GF-D8 (cell line): ENCODE data around the gene PTPRN2.
"Not testable (repeated sequence)": the region's sequence is repeated elsewhere in the genome, so short reads cannot be mapped to it uniquely, and the experiment has no call there.

Experiments used
- DNase-seq: peaks from one replicate; lab custom pipeline; 2025; lab: John Stamatoyannopoulos, UW

Gene PTPRN2

DNA sequence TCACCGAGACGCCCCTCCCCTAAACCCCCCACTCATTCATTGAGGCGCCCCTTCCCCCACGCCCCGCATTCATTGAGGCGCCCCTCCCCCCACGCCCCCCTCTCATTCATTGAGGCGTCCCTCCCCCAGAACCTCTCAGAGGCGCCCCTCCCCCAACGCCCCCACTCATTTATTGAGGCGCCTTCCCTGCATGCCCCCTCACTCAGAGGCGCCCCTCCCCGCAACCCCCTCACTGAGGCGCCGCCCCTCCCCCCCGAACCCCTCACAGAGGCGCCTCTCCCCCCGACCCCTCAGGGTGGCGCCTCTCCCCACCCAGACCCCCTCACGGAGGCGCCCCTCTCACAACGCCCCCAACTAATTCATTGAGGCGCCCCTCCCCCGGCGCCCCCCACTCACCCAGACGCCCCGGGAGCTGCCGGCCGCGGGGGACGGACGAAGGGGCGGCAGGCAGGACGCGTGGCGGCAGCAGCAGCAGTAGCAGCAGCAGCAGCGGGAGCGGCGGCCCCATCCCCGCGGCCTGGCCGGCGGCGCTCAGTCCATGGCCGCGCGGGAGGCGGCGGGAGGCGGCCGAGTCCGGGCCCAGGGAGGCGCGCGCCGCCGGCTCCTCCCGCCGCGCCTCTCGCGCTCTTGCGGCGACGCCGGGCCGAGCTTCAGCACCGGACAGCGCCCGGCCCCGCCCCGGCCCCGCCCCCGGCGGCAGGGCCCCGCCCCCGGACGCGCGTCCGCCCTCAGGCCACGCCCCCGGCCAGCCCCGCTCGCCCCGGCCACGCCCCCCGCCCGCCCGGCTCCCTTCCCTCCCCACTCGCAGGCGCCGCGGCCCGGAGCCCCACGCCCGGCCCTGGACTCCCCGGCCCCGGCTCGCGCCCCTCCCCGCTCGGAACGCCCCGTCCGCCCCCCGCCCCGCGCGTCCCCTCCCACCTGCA, at the start of gene PTPRN2:
PTPRN2 (minus strand) TSS at position 662 of the 923 bp plus-strand sequence.
- DNase-seq = no peak

DNA sequence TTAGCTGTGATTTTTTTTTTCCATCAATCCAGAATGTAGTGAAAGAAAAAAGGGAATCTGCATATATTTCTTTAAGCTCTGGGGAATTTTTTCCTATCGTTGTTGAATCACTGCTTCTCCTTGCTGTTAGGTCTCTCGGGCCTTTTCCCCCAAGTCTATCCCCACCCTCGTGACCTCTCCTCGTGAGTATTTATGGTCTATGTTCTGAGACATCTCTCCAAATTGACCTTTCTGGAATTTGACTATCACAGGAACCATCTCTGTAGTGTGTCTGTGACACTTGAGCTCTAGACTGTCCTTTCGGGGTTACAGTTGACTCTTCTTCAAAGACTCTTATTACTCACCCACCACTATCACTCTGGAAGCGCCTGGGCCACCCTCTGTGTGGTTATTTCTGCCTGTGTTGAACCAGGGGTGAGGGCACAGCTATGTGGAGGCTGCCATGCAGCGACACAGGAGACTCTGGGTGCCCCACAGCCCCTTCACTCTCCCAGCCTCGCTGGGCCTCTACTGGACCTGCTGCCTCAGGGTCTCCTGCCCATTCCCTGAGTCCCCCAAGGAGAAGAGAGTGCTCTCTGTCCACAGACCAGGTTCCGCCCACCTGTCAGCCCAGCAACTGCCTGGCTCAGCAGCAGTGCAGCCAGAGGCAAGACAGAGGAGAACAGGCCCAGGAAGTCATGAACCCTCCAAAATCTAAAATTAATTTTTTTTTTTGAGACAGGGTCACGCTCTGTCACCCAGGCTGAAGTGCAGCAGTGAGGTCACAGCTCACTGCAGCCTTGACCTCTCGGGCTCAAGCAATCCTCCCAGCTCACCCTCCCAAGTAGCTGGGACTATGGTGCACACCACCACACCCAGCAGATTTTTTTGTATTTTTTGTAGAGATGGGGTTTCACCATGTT, 45.7 kb upstream of the PTPRN2 start:
- DNase-seq = no peak

DNA sequence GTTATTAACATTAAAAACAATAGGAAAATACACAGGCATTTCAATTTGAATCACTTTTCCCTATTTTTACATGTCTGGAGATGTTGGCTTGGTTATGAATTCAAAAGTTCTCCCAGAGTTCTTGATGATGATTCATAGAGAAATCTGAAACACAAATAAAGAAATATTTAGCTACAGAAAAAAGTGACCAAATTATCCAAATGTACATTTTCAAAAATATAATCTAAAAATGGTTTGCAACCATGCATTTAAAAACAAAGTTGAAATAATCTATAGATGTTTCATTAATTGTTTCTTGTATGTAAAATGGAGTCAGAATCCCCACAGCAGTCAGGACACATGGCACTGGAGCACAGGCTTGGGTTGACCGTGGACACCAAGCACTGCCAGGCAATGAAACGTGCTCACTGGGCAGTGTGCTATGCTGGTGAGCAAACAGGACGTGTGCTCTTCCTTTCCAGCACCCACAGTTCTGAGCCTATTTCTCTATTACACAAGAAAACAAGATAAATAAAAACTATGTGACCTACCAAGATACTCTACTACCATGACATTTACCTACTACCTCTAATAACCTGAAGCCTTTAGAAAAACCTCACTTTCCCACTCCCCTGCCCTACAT, 44.1 kb upstream of the PTPRN2 start:
- no peak for DNase-seq

DNA sequence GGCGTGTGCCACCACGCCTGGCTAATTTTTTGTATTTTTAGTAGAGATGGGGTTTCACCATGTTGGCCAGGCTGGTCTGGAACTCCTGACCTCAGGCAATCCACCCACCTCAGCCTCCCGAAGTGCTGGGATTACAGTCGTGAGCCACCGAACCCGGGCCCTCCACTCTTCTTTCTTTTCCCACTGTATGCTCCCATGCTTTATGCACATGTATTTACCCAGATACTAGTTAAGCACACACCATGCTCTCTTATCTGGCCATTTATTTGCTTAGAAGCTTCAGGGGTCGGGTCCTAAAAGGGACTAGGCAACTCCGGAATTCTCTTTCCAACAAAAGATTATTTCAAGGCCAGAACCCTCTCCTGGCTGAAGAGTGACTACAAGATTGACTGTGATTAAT, 38.7 kb upstream of the PTPRN2 start:
- not testable (repeated sequence) for DNase-seq

DNA sequence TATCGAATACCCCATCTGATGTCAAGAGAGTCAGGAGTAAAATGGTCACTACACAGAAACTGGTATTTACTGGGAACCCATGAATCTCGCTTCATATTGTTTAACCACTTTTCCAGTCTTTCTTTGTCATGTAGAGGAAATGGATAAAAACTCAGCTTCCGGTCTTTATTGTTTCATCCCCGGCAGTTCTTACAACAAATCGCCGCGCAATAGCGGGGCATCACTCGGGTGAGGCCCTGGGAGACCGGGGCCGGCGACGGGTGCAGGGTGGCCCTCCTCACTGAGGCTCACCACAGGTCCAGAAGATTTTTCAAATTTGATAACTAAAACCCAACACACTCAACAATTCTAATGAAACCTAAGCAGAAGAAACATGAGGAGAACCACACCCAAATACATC, 35.6 kb upstream of the PTPRN2 start:
- no peak for DNase-seq

DNA sequence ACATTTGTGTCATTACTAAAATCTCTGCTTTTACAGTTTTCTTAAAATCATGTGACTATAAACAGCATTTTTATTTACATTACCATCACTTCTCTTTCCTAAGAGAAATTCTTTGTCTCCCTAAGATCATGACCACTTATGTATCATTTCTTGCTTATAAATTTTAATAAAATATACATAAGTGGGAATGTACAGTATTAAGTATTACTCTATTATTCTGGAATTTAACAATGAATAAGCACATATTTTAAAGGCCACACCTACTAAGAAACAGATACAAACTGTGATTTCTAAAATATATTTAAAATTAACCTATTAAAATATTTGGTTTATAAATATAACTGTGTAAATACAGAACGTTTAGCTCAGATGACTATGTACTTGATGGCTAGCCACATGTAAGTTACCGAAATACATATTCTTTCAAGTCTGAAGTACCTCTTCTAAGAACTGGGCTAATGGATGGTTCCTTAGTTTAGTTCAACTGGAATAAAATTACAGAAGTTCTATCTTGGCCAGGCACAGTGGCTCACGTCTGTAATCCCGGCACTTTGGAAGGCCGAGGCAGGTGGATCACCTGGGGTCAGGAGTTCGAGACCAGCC, 33.3 kb upstream of the PTPRN2 start:
- DNase-seq = no peak

DNA sequence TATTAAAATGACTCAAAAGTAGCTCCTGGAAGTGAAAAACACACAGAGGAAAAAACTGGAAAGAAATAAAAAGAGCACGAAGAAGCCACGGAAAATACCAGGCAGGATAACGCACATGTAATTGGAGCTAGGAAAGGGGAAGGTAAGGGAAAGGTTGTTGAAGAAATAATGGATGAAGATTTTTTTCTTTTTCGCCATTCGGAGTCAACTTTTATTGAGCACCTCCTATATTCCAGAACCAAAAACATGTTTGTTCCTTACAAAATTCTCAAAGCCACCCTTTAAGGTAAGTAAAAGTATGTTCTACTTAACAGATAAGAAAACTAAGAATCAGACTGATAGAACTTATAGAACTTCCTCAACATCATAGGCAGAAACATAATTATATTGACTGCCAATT, 32.8 kb upstream of the PTPRN2 start:
- DNase-seq = no peak

DNA sequence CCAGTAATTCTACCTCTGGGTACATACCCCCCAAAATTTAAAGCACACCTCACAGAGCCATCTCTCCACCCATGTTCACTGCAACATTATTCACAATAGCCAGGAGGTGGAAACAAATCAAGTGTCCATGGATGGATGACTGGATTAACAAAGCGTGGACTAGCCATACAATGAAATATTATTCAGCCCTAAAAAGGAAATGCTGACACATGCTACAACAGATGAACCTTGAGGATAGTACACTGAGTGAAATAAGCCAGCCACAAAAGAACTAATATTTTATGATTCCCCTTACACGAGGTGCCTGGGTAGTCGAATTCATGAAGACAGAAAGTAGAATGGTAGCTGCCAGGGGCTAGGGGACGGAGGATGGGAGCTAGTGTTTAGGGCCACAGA, 31.1 kb upstream of the PTPRN2 start:
- no peak for DNase-seq

DNA sequence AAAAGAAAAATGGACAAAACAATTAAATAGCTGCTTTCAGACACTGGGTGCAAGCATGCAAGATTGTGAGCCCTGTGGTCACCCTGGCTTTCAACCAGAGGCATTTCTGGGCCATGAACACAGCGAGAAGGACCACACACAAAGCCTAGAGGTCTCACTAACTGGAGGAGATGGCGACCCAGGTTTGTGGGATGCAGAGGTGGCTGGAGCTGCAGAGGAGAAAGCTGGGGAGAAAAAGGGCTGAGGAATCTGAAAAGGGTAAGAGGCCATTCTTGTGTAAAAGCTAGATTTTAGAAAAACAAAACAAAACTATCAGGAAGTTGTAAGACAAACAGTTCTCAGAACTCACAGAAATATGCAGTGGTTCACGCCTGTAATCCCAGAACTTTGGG, 30.1 kb upstream of the PTPRN2 start:
- no peak for DNase-seq

DNA sequence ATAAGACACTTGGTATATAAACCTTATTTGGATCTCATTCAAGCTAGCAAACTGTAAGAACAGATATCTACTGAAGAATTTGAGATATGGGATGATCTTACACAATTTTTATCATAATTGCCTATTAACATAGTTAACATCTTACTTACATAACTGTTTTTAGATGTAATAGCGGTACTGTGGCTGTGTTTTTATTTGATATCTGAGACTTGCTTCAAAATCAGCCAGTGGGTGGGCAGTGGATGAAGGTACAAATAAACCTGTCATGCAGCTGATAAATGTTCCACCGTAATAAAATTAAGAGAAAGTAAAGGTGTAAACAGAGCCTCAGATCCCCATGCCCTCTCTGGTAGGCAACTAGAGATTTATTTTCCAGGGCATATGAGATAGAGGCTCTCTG, 28.4 kb upstream of the PTPRN2 start:
- DNase-seq = no peak

DNA sequence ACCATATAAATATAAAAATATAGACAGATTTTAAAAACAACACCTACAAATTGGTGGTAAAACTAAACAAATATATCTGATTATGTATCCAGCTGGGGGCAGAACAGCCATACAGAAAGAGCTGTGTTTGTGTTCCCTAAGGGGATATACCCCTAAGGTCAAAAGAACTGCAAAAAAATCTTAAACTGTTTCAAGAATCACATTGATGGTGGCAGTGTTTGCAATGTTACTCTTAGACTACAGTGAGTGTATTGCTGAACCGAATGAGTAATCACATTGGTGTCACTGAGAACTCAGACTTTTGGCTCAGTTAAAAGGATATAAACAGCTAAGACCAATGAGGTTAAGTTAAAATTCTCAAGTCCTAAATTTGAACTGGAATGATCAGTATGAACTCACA, 27.1 kb upstream of the PTPRN2 start:
- no peak for DNase-seq

DNA sequence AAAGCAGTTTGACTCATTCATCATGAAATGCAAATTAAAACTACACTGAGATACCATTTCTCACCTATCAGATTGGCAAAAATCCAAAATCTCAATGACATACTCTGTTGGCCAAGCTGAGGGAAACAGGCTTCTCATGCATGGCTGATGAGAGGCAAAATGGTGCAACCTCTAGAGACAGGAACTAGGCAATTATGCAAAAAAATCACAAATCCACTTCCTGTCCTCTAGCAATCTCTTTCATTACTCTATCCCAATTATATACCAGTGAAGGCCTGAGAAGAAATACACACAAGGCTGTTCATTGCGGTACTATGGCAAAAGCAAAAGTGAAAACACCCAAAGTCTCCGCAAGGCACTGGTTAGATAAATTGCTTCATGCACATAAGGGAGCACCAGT, 25.9 kb upstream of the PTPRN2 start:
- peak; percentile 64 for DNase-seq

DNA sequence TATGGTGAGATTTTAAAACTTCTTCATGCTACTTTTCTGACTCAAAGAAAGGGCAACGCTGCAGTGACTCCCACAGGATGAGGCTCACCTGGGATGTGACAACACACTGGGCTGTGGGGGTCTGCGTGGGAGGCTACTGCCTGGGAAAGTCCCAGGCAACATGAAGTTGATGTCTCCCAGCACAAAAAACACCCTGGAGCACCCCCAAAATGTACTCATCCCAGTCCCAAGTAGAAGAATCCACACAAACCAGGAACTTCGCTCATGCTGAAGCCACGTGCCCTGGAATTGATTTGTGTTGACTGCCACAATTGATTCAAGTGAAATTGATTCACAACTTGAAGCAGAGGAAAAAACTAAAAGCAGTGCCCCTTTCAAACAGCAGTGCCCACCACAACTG, 24.9 kb upstream of the PTPRN2 start:
- DNase-seq = no peak

DNA sequence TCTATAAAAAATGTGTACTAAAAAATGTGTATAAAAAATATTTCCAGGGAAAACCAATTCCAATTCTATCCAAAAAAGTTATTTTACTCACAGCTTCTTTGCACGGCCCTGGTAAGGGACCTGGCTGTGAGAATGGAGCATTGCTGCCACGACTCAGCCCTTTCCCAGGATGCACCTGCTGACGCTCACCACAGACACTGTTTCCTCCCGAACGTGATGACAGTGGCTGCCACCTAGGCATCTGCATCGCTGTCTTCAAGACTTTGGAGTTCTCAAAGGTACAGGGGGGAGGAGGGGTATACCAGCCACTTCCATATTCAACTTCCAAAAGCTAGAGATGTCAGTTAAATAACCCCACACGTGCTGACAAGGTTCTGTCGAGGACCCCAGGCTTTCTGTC, 23.9 kb upstream of the PTPRN2 start:
- no peak for DNase-seq

DNA sequence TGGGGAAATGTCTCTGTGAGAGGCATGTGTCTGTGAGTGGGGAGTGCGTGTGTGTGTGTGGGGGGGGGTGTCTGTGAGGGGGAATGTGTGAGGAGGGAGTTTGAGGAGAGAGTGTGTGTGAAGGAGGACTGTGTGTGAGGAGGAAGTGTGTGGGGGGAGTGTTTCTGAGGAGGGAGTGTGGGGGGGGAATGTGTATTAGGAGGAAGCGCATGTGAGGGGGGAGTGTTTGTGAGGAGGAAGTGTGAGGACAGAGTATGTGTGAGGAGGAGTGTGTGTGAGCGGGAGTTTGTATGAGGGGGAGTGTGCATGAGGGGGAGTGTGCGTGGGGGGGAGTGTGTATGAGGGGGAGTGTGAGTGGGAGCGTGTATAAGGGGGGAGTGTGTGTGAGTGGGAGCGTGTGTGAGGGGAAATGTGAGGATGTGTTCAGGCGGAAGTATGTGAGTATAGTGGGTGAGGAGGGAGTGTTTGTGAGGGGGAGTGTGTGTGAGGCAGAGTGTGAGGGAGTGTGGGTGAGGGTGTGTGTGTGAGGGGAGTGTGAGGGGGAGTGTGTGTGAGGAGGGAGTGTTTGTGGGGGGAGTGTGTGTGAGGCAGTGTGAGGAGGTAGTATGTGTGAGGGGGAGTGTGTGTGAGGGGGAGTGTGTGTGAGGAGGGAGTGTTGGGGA, 21.8 kb upstream of the PTPRN2 start:
- no peak for DNase-seq

DNA sequence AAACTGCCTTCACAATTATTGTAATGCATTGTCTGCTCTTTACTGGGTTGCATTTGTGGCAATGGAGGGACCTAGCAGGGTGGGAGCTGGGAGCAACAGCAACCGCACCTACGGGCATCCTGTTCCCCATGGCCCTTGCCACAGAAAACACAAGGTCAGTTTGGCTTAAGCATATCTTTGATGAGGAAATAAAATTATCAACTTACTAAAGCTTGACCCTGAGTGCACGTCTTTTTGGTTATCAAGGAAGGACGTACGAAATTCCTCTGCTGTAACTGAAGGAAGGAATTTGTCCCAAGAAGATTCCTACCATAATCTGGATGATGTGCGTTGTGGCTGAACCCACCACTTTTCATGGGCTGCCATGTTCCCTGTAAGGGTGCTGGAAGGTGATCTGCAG, 19.9 kb upstream of the PTPRN2 start:
- no peak for DNase-seq

DNA sequence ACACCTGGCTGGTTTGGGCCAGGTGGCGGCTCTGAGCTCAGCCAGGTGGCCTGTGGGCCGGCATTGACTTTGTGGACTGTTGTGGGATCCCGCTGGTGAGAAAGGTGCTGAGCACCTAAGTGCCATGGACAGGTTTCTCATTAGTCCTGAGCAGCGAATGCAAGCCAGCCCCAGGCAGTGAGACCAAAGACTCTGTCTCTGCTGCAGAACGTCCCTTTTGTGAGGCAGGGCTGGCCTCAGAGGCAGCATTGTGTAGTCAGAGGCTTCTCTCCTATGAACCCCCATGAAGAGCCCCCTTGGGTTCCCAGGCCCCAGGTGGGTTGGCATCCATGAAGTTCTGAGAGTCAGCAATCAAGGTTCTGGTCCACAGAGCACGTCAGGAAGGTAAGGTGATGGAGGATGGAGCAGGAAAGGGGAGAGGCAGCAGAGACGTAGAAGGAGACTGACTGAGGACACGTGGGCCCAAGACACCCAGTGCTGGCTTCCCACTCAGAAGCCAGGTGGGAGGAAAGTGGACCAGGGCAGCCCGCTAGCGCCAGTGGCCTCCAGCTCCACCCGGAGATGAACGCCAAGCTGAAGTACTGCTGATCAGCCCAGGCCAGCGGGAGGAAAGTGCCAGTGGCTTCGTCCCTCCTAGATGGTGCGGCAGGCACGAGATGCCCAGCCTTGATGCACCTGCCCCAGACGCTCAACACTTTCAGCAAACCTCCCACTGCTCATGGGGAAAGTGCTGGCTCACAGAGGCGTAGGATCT, 19.2 kb upstream of the PTPRN2 start:
- no peak for DNase-seq

DNA sequence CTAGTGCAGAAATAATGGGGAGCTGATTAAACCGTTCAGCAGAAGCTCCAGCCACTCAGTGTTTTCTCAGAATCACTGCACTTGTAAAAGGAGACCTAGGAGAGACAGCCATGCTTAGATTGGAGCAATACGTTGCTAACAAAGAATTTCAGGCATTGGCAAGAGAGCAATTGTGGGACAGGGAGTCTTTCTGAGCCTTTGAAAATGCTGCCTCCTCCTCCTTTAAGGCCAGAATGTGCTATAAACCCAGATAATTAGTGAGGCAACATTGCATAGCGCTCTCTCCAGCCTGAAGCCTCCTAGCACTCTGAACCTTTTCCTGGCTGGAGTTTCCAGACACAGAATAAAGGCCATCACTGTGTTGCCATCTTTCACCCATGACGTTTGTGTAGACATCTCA, 18.5 kb upstream of the PTPRN2 start:
- no peak for DNase-seq

DNA sequence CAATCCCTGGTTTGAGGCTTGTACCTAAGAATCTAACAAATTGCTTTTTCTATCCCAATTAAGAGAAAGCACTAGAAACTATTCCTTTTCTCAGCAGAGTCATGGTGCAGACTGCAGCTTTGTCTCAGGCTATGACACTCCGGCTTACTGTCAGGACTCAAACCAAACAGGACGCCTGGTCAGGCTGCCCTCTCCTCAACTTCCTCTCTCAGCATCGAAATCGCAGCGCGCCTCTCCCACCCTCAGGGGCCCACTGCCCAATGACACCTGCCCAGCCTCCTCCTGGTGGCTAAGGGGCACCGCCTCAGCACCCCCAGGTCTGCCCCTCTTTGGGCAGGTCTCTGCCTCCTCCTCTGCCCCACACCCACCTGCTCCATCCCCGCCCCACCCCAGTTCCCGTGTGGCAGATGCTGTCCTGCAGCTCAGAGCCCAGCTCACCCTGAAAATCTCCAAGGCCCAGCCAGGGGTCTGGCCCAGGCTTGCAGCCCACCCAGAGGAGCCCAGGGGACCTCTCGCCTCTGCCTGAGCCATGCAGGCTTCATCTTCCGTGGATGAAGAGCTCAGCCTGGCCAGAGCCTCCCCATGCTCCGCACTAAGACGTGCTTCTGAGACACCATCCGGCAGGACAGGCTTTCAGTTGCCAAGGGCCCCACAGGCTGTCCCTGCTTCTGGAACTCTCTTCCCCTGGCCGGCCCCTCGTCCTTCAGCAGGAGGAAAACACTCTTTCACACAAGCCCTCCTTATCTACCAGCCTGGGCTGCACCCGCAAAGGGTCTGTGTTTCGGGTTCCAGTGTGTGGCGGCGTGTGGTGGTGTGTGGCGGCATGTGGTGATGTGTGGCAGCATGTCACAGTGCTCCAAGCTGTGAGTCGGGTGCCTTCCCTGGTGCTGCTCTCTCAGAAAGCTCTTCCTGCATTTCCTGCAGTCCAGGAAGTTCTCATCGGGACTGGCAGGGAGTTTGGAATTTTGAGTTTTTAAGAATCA, 16.4 kb upstream of the PTPRN2 start:
- no peak for DNase-seq
